Panc1 (cell line): ENCODE data around the gene OR4D1. TPM values are rescaled to one million over a fixed set of nuclear protein-coding genes. Genes with fewer than 3 reads are reported as not detected.

Experiments used
- ATAC-seq: fragments of 200-7000 bp; cut with Tn5 transposase; 2 replicates; pipeline ENCODE4 v1.9.1; 2020; ENCODE audit warnings: mild to moderate bottlenecking, moderate library complexity
- BruUV-seq: library from RNA; stranded (reverse); fragments of 400-500 nt; replicated peaks from 2 replicates; lab custom pipeline; 2021; lab: Mats Ljungman, UMichigan
- CTCF ChIA-PET: fragments of 300-600 bp; sonication (Branson Sonifier 250); formaldehyde crosslinking; loops from one replicate; lab custom pipeline; 2022; ENCODE audit warnings: antibody characterized with exemption; lab: Charles Lee
- POLR2A ChIA-PET: fragments of 300-600 bp; sonication (Branson Sonifier 250); formaldehyde crosslinking; loops from one replicate; lab custom pipeline; 2022; ENCODE audit warnings: antibody characterized with exemption; lab: Charles Lee
- DNase-seq: peaks from one replicate; pipeline ENCODE4 v3.0.0-alpha.2; 2010; ENCODE audit warnings: low read depth, low spot score
- H3K27ac ChIP-seq: 2 replicates; pipeline ENCODE4 v1.5.1; 2011; ENCODE audit warnings: mild to moderate bottlenecking, low read length, inconsistent platforms
- H3K27me3 ChIP-seq: fragments of 200-500 bp; sonication (Bioruptor generic); 2 replicates; pipeline ENCODE4 v1.6.0; 2014; ENCODE audit warnings: low read length, inconsistent platforms; ENCODE audit not compliant: control insufficient read depth, insufficient read depth
- H3K36me3 ChIP-seq: fragments of 200-500 bp; sonication (Bioruptor generic); 2 replicates; pipeline ENCODE4 v1.5.1; 2014; ENCODE audit warnings: inconsistent platforms, mild to moderate bottlenecking, low read length, moderate library complexity; ENCODE audit not compliant: control insufficient read depth, insufficient read depth
- H3K4me1 ChIP-seq: 2 replicates; pipeline ENCODE4 v1.5.1; 2011; ENCODE audit warnings: inconsistent platforms, mild to moderate bottlenecking, low read length, moderate library complexity; ENCODE audit not compliant: control insufficient read depth, insufficient read depth
- H3K4me3 ChIP-seq, 2 experiments: 2 replicates each; pipeline ENCODE4 v1.5.1; 2011 to 2012; ENCODE audit warnings: low read depth in 2 of 2, low read length in 2 of 2, mild to moderate bottlenecking in 2 of 2, inconsistent platforms in 1 of 2, moderate library complexity in 1 of 2
- H3K9me3 ChIP-seq: fragments of 200-500 bp; sonication (Bioruptor generic); 2 replicates; pipeline ENCODE4 v1.5.1; 2014; ENCODE audit warnings: low read depth, mild to moderate bottlenecking, inconsistent platforms, low read length, moderate library complexity; ENCODE audit not compliant: control insufficient read depth, insufficient read depth
- CTCF ChIP-seq: fragments of 450-650 bp; IDR thresholded peaks from 2 replicates; pipeline ENCODE4 v1.5.1; 2017; ENCODE audit warnings: mild to moderate bottlenecking
- POLR2AphosphoS5 ChIP-seq: IDR thresholded peaks from 2 replicates; pipeline ENCODE4 v1.6.1; 2012; ENCODE audit warnings: mild to moderate bottlenecking, low read depth, low read length, moderate library complexity
- REST ChIP-seq, 2 experiments: IDR thresholded peaks; 2 replicates each; pipeline ENCODE4 v1.6.1; 2011 to 2012; ENCODE audit warnings: low read depth in 2 of 2, control low read depth in 1 of 2, low read length in 1 of 2, mild to moderate bottlenecking in 1 of 2, moderate library complexity in 1 of 2; ENCODE audit not compliant: insufficient read depth in 1 of 2
- SIN3A ChIP-seq: IDR thresholded peaks from 2 replicates; pipeline ENCODE4 v1.6.1; 2012; ENCODE audit warnings: low read depth, mild to moderate bottlenecking, low read length, moderate library complexity, borderline replicate concordance; ENCODE audit not compliant: insufficient read depth
- TCF7L2 ChIP-seq: IDR thresholded peaks from 2 replicates; pipeline ENCODE4 v1.6.1; 2011; ENCODE audit warnings: mild to moderate bottlenecking, low read depth, low read length, inconsistent platforms
- in situ Hi-C: cut with HindIII; loops from 2 replicates; pipeline ENCODE4 v1.10.0; 2016; ENCODE audit warnings: low sequenced_read_pairs, low pct_unique_long_range_greater_than_20kb
- intact Hi-C: fragments of 100-400 bp; cut with micrococcal nuclease; formaldehyde crosslinking; loops from one replicate; pipeline ENCODE4 v1.10.0; 2022; ENCODE audit not compliant: unreplicated experiment
- total RNA-seq: library from RNA; stranded (reverse); gene quantifications from one replicate; pipeline ENCODE4 v1.2.1, GENCODE V29; 2021; ENCODE audit not compliant: unreplicated experiment

The OR4D1 gene
- total RNA-seq, 1 experiment from 2014 or later: 0.05 TPM

GRCh38 chr17:58176200-58176599 is 28.0 kb downstream of the OR4D1 start:
- Histone ChIP-seq H3K4me1 (no peaks in the 10 kb centered on the region), H3K27me3 (peaks cover 25% of the 10 kb centered on the region), H3K4me3 (no peak overlapping the region), H3K27ac (no peak overlapping the region), H3K36me3 (no peaks in the 10 kb centered on the region), H3K9me3 (no peaks in the 10 kb centered on the region)
- in situ Hi-C loops: no loop called here
- ATAC-seq: no peak
- intact Hi-C loops: no loop called here
- CTCF ChIA-PET: no interaction called here
- no TSS peak for BruUV-seq
- TF ChIP-seq REST (IDR thresholded peaks at IDR 0.05; ENCODE audit: insufficient read depth in 1 of 2, low read depth in 2 of 2, low read length in 1 of 2) (peak; percentile 89 to 93), POLR2AphosphoS5 (no peak)
- DNase-seq: no peak
- POLR2A ChIA-PET: no interaction called here

- POLR2A ChIA-PET: no interaction called here
- intact Hi-C loops: no loop called here
- H3K27ac ChIP-seq: no peak overlapping the region
- H3K9me3 ChIP-seq: no peaks in the 10 kb centered on the region
- no peaks in the 10 kb centered on the region for H3K27me3 ChIP-seq
- H3K4me1 ChIP-seq: no peaks in the 10 kb centered on the region
- no peaks in the 10 kb centered on the region for H3K36me3 ChIP-seq
- no peak for ATAC-seq
- CTCF ChIA-PET: no interaction called here
- H3K4me3 ChIP-seq: no peak overlapping the region
- no peak for TF ChIP-seq SIN3A
- no peak for TF ChIP-seq TCF7L2
- TF ChIP-seq REST (IDR thresholded peaks at IDR 0.05; ENCODE audit: insufficient read depth in 1 of 2, low read depth in 2 of 2, low read length in 1 of 2): no peak
- no peak for TF ChIP-seq CTCF
- no peak for TF ChIP-seq POLR2AphosphoS5
- DNase-seq: no peak
- BruUV-seq: no TSS peak
- in situ Hi-C loops: no loop called here
Observed at GRCh38 chr17:58181796-58182195, 33.6 kb downstream of the OR4D1 start.
